SH-SY5Y (cell line): ENCODE data around the gene PRSS53.

Experiments
- GATA2 ChIP-seq: IDR thresholded peaks from 2 replicates; pipeline ENCODE4 v1.6.1; 2011; ENCODE audit warnings: mild to moderate bottlenecking, low read depth, low read length
- GATA3 ChIP-seq: IDR thresholded peaks from 2 replicates; pipeline ENCODE4 v1.6.1; 2011; ENCODE audit warnings: low read depth, mild to moderate bottlenecking, low read length, moderate library complexity

DNA sequence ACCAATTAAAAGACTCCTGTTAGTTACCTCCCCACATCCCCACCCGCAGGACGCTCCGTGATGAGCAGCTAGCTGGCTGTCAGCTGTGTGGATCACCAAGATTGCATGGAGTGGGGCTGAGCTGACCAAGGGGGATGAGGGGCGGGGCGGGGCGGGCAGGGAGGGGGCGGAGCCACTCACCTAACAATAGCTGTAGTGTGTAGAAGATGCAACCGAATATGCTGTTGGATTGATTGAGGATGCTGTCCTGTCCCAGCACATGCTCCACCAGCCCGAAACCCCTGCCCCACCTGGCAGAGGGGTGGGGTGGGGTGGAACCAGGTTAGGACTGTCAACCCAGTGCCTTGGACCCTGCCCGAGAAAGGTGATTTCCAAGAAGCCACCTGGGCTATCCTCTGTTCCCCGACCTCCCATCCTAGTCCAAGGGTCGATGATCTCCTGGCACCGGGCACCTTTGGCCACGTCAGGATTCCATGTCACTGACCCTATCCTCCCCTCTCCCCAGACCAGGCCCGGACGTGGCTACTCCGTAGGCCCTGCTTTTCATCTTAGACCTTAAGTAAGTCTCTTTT, 4.5 kb upstream of the PRSS53 start:
- TF ChIP-seq GATA2 (no peak), GATA3 (no peak)
